Measurements from ENCODE around the gene HNF1A. TPM values are rescaled to one million over a fixed set of nuclear protein-coding genes. Genes with fewer than 3 reads are reported as not detected.

HNF1A gene
- total RNA-seq: not detected in 2 replicates
- long read RNA-seq: 0 reads

- Mint-ChIP-seq H3K9me3 (ENCODE audit: unreplicated experiment) (no peaks in the 10 kb centered on the region), H3K4me1 (ENCODE audit: unreplicated experiment) (no peaks in the 10 kb centered on the region), H3K27me3 (ENCODE audit: unreplicated experiment) (no peaks in the 10 kb centered on the region), H3K4me3 (ENCODE audit: unreplicated experiment) (no peak within 1 kb of the TSS), H3K27ac (ENCODE audit: unreplicated experiment) (no peak within 1 kb of the TSS), H3K36me3 (ENCODE audit: unreplicated experiment) (no peaks in the 10 kb centered on the region)
- no peak for TF ChIP-seq CTCF (IDR thresholded peaks at IDR 0.05)
- DNase-seq (ENCODE audit: extremely low spot score, unreplicated experiment): no peak
Measured at GRCh38 chr12:120978296-120979219, at the start of gene HNF1A. Gene HNF1A, plus strand, starts transcription at chr12:120978543. Its CDS starts 226 bp downstream, at chr12:120978769.

DNA sequence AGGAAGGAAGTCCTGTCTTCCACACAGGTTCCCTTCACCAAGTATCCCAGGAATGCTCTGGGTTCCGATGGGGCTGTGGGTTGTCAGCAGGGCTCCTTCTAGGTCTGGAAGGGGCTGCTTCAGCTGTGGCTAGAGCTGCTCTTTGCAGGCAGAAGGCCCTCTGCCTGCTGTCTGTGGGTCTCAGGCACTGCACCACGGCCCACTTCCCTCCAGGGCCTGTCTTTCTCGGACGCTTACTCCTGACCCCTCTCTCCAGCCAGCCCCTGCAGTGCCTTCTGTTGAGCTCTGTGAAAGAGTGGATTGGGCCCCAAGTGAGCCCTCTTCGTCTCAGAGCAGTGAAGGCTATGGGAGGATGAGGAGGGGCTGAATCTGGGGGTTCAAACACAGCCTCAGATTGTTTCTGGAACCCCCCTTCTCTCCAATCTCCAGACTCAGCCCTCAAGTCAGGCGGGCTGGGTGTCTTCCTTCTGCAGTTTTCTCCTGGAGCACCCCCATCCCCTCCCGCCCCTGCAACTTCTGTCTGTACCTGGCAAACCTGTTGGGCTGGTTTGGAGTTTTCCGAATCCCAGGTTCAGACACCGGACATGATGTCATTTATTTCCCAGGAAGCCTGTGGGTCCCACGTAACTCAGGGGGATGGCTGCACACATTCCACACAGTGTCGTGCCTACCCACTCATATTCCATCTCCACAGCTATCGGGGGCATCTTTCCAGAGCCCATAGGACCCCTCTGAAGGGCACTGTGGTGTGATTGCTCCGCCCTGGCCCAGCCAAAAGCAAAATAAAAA is 49.3 kb upstream of the HNF1A start:
- no peak overlapping the region for H3K4me3 Mint-ChIP-seq (ENCODE audit: unreplicated experiment)
- H3K4me1 Mint-ChIP-seq (ENCODE audit: unreplicated experiment): no peaks in the 10 kb centered on the region
- H3K27ac Mint-ChIP-seq (ENCODE audit: unreplicated experiment): no peak overlapping the region

GRCh38 chr12:120930032-120930431 is 48.3 kb upstream of the HNF1A start:
- Mint-ChIP-seq H3K27me3 (ENCODE audit: unreplicated experiment) (peaks cover 14% of the 10 kb centered on the region), H3K9me3 (ENCODE audit: unreplicated experiment) (no peaks in the 10 kb centered on the region), H3K4me1 (ENCODE audit: unreplicated experiment) (no peaks in the 10 kb centered on the region), H3K27ac (ENCODE audit: unreplicated experiment) (no peak overlapping the region), H3K36me3 (ENCODE audit: unreplicated experiment) (no peaks in the 10 kb centered on the region), H3K4me3 (ENCODE audit: unreplicated experiment) (no peak overlapping the region)
- TF ChIP-seq CTCF (IDR thresholded peaks at IDR 0.05): no peak
- DNase-seq (ENCODE audit: extremely low spot score, unreplicated experiment): no peak

More for the DNA sequence above, 49.3 kb upstream of the HNF1A start:
- H3K27me3 Mint-ChIP-seq (ENCODE audit: unreplicated experiment): peaks cover 6% of the 10 kb centered on the region
- TF ChIP-seq CTCF (IDR thresholded peaks at IDR 0.05): no peak
- no peaks in the 10 kb centered on the region for H3K9me3 Mint-ChIP-seq (ENCODE audit: unreplicated experiment)
- no peaks in the 10 kb centered on the region for H3K36me3 Mint-ChIP-seq (ENCODE audit: unreplicated experiment)
- no peak for DNase-seq (ENCODE audit: extremely low spot score, unreplicated experiment)

DNA sequence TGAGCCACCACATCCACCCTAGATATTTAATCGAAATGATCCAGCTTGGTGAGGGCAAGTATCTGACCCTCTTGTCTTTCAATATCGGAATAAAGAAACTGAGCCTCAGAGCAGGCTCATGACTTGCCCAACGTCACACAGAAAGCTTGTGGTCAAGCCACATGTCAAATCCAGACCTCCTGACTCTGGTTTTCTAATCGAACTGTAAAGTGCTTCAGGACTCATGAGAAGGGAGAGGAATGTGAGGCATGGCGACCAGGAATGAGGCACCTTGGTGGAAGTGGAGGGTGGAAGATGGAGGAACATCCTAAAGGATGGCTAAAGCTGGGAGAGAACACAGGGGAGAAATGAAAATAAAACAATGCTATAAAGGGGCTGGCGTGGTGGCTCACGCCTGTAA is 46.3 kb upstream of the HNF1A start:
- no peak for TF ChIP-seq CTCF (IDR thresholded peaks at IDR 0.05)
- Mint-ChIP-seq H3K4me3 (ENCODE audit: unreplicated experiment) (no peak overlapping the region), H3K27ac (ENCODE audit: unreplicated experiment) (no peak overlapping the region), H3K4me1 (ENCODE audit: unreplicated experiment) (no peaks in the 10 kb centered on the region), H3K9me3 (ENCODE audit: unreplicated experiment) (no peaks in the 10 kb centered on the region), H3K36me3 (ENCODE audit: unreplicated experiment) (no peaks in the 10 kb centered on the region), H3K27me3 (ENCODE audit: unreplicated experiment) (peaks cover 17% of the 10 kb centered on the region)
- no peak for DNase-seq (ENCODE audit: extremely low spot score, unreplicated experiment)

All from osteocyte (in vitro differentiated cells).